IPS-18c (cell line): ENCODE results near the gene LOXL4.

ENCODE experiments used
- H3K4me3 ChIP-seq: 2 replicates; pipeline ENCODE4 v1.7.0; 2013; ENCODE audit warnings: low read depth, mild to moderate bottlenecking, low read length, moderate library complexity; ENCODE audit not compliant: insufficient read depth
- H3K9me3 ChIP-seq: one replicate; pipeline ENCODE4 v1.6.1; 2013; ENCODE audit warnings: mild to moderate bottlenecking, low read length, moderate library complexity; ENCODE audit not compliant: control insufficient read depth, insufficient read depth

Gene LOXL4

GRCh38 chr10:98267894-98268693, at the start of gene LOXL4:
TSS of gene LOXL4 (minus strand) at chr10:98268194. CDS start at chr10:98263019, 5,175 bp downstream.
- peak within 1 kb of the TSS; percentile 62 for H3K4me3 ChIP-seq
- H3K9me3 ChIP-seq: no peaks in the 10 kb centered on the region

GRCh38 chr10:98316661-98317060, 48.7 kb upstream of the LOXL4 start:
- H3K9me3 ChIP-seq: no peaks in the 10 kb centered on the region
- H3K4me3 ChIP-seq: no peak overlapping the region

DNA sequence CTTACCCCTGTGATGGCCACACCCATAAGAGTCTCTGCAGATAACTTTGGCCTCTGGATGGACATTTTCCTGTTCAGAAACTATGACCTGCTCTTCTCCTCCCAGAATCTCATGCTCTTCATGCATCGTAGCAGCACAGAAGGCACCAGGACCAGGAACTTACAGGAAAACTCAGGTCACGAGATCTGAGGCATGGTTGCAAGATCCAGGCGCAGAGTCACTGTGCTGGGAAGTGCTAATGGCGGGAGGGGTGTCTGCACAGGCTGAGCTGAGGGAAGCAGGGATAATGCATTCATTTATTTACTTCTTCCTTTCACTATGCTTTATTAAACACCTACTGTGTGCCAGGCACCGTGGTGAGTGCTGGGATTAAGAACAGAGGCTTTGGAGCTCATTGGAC, 48.2 kb upstream of the LOXL4 start:
- Histone ChIP-seq H3K4me3 (no peak overlapping the region), H3K9me3 (no peaks in the 10 kb centered on the region)

GRCh38 chr10:98314532-98315284, 46.7 kb upstream of the LOXL4 start:
- no peak overlapping the region for H3K4me3 ChIP-seq
- no peaks in the 10 kb centered on the region for H3K9me3 ChIP-seq

DNA sequence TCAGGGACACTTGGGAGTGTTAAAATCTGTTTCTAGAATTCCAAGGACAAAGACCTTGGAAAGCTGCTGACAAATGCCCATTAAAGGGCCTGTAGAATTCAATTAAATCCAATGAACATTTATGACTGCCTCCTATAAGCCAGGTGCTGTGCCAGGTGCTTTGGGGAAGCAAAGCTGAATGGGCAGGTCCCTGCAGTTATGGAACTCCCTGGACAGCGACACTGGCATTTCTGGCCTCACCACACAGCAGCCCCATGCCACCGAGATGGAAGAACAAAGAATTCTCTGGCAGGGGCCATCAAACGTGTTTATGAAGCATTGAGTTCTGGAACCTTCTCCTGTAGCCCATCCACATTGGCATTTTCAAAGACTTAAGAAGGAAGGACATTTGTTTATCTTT, 45.6 kb upstream of the LOXL4 start:
- H3K9me3 ChIP-seq: no peaks in the 10 kb centered on the region
- H3K4me3 ChIP-seq: no peak overlapping the region

GRCh38 chr10:98312822-98313221, 44.8 kb upstream of the LOXL4 start:
- Histone ChIP-seq H3K4me3 (no peak overlapping the region), H3K9me3 (no peaks in the 10 kb centered on the region)

DNA sequence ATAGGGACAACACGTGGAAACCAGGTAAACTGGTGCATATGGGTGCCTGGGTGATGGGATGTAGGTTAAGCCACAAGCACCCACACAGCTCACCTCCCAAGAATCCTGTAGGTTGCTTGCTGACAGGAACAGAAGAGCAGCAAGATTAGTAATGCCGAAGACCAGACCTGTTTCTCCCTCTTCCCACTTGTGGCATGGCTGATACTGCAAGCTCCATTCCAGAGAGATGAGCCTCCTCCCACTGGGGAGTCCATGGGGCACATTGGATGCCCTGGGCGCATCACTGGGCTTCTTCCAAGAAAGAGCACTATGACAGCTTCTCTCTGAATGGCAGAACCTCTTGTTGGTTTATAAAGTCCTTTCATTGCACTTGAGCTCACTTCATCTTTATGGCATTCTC, 44.4 kb upstream of the LOXL4 start:
- H3K4me3 ChIP-seq: no peak overlapping the region
- no peaks in the 10 kb centered on the region for H3K9me3 ChIP-seq

DNA sequence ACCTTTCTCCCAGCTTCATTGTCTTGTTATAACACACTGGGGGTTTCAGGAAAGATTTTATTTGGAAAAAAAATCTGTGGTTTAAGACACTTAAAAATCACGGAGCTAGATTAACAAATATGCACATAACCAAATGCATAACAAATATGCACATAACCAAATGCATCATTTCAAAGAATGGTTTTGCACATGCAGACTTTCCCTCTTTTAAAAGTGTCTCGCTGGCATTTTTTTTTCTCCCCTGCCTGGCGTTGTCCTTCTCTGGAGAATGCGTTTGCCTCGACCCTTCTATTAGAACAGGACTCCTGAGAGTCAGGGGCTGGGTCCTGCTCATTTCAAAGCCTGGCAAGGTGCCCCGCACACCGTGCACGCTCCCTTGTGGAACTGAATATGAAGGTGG, 42.7 kb upstream of the LOXL4 start:
- no peak overlapping the region for H3K4me3 ChIP-seq
- no peaks in the 10 kb centered on the region for H3K9me3 ChIP-seq

GRCh38 chr10:98309366-98310355, 41.7 kb upstream of the LOXL4 start:
- Histone ChIP-seq H3K4me3 (peak overlapping the region; percentile 20; the same call in 1 of the 2 replicates), H3K9me3 (no peaks in the 10 kb centered on the region)

DNA sequence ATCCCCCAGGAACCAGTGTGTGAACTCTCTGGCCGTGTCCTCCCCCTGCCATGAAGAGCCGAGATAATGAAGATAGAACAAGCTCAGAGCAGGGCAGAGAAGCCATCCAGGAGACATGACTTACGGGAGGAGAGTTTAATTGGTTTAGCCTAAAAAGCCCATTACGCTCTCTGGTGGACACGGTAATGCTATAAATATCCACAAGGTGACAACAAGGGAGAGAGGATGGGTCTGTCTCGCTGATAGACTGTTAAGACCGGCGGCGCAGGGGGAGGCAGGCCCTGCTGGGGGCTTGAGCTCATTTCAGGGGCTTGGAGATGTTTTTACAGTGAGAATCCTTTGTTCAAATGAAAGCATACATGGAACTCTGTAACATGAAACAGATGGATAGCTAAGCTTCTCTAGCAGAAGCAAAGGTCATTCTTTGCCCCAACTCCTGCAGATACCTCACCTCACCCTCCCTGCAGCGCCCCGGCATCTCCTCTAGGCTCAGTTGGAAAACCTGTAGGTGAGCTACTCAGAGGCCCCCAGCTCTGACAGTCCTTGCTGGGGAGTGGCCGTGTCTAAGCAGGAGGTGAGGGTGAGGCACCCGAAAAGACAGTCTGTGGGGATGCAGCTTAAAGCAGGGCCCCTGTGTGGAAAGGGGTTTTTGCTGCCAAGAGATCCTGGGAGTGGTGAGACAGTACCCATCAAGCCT, 40.8 kb upstream of the LOXL4 start:
- no peaks in the 10 kb centered on the region for H3K9me3 ChIP-seq

DNA sequence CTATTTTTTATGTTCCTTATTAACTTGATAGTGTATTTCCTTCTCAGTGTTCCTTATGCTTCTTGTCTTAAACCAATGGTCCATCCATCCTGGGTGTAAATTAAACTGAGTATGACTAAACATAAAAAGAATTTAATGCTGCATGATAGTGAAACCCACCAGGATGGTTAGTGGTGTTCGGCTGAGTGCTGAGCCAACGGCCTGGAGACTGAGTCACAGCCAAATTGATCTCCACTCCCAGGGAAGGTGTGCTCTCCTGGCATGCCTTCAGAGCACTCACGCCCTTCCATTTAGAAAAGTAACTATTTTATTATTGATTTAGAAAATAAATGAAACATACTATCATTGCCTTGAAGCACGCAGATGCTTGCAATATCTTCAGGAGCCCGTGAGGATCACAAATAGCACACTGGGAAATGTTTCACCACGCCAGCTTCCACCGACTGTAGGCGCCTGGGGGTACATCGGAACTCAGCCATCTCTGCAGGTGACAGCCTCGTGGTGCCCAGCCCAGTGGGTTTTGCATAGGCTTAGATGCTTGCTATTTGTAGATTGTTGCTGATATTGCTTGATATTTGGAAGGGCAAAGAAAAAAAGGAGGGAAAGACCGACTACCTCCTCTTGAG, 40.0 kb upstream of the LOXL4 start:
- H3K9me3 ChIP-seq: no peaks in the 10 kb centered on the region
- no peak overlapping the region for H3K4me3 ChIP-seq

More for the DNA sequence above, 40.8 kb upstream of the LOXL4 start:
- peak overlapping the region; percentile 20; the same call in 1 of the 2 replicates for H3K4me3 ChIP-seq

- no peak overlapping the region for H3K4me3 ChIP-seq
- H3K9me3 ChIP-seq: no peaks in the 10 kb centered on the region
Measured at GRCh38 chr10:98306501-98306900, 38.5 kb upstream of the LOXL4 start.

GRCh38 chr10:98303569-98303968, 35.6 kb upstream of the LOXL4 start:
- Histone ChIP-seq H3K9me3 (no peaks in the 10 kb centered on the region), H3K4me3 (no peak overlapping the region)

DNA sequence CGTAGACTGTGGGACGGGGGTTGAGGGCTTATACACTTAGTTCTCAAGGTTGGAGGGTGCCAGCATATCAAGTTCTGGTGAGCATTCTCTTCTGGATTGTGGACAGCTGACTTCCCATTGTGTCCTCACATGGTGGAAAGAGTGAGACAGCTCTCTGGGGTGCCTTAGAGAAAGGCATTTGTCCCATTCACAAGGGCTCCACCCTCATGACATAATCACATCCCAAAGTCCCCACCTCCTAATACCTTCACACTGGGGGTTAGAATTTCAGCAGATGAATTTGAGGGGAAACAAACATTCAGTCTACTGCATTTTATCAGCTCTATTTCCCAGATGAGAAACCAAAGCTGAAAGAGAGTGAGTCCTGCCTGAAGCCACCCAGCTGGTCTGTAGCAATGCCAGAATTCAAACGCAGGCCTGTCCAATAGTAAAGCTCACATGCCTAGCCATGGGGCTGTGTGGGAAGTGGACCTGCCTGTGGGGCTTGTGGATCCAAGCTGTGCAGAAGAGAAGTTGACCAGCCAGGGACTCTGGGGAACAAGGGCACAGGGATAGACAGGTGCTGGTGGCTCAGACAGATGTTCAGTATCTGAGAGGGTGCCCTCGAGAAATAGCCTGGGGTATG, 34.9 kb upstream of the LOXL4 start:
- no peaks in the 10 kb centered on the region for H3K9me3 ChIP-seq
- H3K4me3 ChIP-seq: no peak overlapping the region

DNA sequence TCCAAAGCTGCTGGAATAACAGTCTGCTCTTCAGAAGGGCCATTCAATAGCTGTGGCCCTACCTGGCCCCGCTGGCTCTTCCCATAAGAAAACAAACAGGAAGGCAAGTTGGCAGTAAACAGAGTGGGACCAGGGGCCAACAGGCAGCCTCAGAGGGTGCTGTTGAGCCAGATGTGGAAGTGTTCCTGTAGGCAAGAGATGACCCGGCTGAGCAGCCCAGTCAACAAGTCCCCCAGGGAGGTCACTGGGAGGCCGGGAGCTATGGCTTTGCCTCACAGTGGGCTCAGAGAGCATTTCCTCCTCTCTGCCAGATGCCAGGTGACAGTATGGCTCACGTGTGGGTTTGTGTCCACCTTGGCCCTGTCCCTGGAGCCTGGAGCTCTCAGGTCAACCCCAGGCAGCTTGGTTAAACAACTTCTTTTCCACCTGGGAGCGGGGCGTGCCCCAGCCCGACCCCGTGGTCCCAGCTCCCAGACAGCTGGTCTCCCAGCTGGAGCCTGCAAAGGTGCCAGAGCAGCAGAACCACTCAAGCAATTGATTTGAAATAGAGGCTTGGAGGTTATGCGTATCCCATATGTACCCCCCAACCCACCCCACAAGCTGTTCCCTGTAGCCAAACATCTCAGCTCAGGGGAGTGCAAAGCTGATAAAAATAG, 33.8 kb upstream of the LOXL4 start:
- Histone ChIP-seq H3K4me3 (no peak overlapping the region), H3K9me3 (no peaks in the 10 kb centered on the region)
